ENCODE results near the gene TMEM43. TPM values are rescaled to one million over a fixed set of nuclear protein-coding genes. Genes with fewer than 3 reads are reported as not detected.
"Not testable (repeated sequence)": the region's sequence is repeated elsewhere in the genome, so short reads cannot be mapped to it uniquely, and the experiment has no call there.

Gene TMEM43, protein sequence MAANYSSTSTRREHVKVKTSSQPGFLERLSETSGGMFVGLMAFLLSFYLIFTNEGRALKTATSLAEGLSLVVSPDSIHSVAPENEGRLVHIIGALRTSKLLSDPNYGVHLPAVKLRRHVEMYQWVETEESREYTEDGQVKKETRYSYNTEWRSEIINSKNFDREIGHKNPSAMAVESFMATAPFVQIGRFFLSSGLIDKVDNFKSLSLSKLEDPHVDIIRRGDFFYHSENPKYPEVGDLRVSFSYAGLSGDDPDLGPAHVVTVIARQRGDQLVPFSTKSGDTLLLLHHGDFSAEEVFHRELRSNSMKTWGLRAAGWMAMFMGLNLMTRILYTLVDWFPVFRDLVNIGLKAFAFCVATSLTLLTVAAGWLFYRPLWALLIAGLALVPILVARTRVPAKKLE
- total RNA-seq: 100 to 1,000 TPM in 1 of 2 donors, 10 to 100 TPM in 1; 69.1 to 104 TPM
- 10 to 100 TPM; 44.3 to 79.9 TPM for polyA plus RNA-seq
- long read RNA-seq, donor 1, transcript TMEM43-201 (12 exons, 3,341 nt): major isoform, 22 of 29 reads
- long read RNA-seq, donor 1, partial matches to known transcripts: 7 of 29 reads
- long read RNA-seq, donor 1, other reads (novel, unspliced or antisense): 0 of 29 reads
- long read RNA-seq, donor 2, transcript TMEM43-201 (12 exons, 3,341 nt): major isoform, 6 of 6 reads
- long read RNA-seq, donor 2, partial matches to known transcripts: 0 of 6 reads
- long read RNA-seq, donor 2, other reads (novel, unspliced or antisense): 0 of 6 reads
- long read RNA-seq, donor 3, transcript TMEM43-201 (12 exons, 3,341 nt): major isoform, 6 of 6 reads
- long read RNA-seq, donor 3, partial matches to known transcripts: 0 of 6 reads
- long read RNA-seq, donor 3, other reads (novel, unspliced or antisense): 0 of 6 reads
- long read RNA-seq, donor 4, partial matches to known transcripts: 0 of 2 reads
- long read RNA-seq, donor 4, other reads (novel, unspliced or antisense): 0 of 2 reads
- long read RNA-seq, donor 5, transcript TMEM43-201 (12 exons, 3,341 nt): major isoform, 21 of 81 reads
- long read RNA-seq, donor 5, partial matches to known transcripts: 60 of 81 reads
- long read RNA-seq, donor 5, other reads (novel, unspliced or antisense): 0 of 81 reads

DNA sequence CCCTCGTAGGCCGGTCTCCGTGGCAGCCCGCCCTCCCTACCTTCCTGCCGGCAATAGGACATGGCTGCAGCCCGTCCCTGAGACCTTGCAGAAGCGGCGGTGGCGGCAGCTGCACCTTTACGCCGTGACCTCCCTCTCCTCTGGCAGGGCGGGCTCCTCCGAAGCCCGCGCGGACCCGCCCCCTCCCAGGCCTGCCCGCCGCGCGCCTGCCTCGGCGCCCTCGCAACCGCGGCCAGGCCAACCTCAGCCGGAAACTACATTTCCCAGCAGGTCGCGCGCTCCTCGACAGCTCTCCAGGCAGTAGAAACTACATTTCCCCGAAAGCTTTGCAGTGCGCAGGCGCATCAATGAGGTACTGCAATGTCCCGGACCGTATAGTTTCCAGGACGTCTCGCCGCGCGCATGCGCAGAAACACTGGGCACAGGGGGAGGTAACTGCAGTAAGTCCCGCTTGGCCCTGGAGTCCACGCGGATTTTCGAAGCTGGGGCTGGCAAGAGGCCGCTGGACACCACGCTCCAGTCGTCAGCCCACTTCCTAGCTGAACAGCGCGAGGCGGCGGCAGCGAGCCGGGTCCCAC lies at the start of gene TMEM43, which contains the start of gene CHCHD4:
TMEM43 (plus strand) TSS at position 438 of the 578 bp plus-strand sequence. CDS start 142 bp downstream, outside the sequence.
CHCHD4 (minus strand) TSS at position 256 of the 578 bp plus-strand sequence; CDS start at position 62, 194 bp downstream.
- TF ChIP-seq, protein P1, sequence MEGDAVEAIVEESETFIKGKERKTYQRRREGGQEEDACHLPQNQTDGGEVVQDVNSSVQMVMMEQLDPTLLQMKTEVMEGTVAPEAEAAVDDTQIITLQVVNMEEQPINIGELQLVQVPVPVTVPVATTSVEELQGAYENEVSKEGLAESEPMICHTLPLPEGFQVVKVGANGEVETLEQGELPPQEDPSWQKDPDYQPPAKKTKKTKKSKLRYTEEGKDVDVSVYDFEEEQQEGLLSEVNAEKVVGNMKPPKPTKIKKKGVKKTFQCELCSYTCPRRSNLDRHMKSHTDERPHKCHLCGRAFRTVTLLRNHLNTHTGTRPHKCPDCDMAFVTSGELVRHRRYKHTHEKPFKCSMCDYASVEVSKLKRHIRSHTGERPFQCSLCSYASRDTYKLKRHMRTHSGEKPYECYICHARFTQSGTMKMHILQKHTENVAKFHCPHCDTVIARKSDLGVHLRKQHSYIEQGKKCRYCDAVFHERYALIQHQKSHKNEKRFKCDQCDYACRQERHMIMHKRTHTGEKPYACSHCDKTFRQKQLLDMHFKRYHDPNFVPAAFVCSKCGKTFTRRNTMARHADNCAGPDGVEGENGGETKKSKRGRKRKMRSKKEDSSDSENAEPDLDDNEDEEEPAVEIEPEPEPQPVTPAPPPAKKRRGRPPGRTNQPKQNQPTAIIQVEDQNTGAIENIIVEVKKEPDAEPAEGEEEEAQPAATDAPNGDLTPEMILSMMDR (IDR thresholded peaks at IDR 0.05; ENCODE audit: control extremely low read depth, extremely low read depth): no peak
- peak; percentile 99 to 100 (median 99) for DNase-seq
- Histone ChIP-seq H3K4me3 (peak within 1 kb of the TSS; percentile 86), H3K9me3 (ENCODE audit: control insufficient read depth in 4 of 4, insufficient read depth in 3 of 4, low read length in 3 of 4) (no peaks in the 10 kb centered on the region), H3K4me1 (ENCODE audit: control insufficient read depth in 5 of 5, insufficient read depth in 5 of 5, low read length in 5 of 5) (peaks cover 7 to 29% (median 17%) of the 10 kb centered on the region in 5 donors), H3K27ac (ENCODE audit: low read depth in 1 of 2, low read length in 1 of 2) (peak within 1 kb of the TSS; percentile 97 to 98), H3K9ac (ENCODE audit: insufficient read depth in 1 of 2, low read length in 2 of 2) (peak within 1 kb of the TSS; percentile 69 to 82), H3K36me3 (ENCODE audit: control insufficient read depth in 4 of 4, insufficient read depth in 4 of 4, low read length in 4 of 4) (peaks cover 4 to 26% (median 7%) of the 10 kb centered on the region in 4 donors), H3K27me3 (ENCODE audit: control insufficient read depth in 3 of 3, insufficient read depth in 3 of 3, low read length in 2 of 3) (no peaks in the 10 kb centered on the region)
- WGBS, 2 donors: 0% methylated on average over 54 to 55 of the region's 55 CpGs
- ATAC-seq (ENCODE audit: insufficient read depth, low FRiP score): peak; percentile 84

DNA sequence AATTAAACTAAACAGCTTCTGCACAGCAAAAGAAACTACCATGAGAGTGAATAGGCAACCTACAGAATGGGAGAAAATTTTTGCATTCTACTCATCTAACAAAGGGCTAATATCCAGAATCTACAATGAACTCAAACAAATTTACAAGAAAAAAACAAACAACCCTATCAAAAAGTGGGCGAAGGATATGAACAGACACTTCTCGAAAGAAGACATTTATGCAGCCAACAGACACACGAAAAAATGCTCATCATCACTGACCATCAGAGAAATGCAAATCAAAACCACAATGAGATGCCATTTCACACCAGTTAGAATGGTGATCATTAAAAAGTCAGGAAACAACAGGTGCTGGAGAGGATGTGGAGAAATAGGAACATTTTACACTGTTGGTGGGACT lies 49.6 kb upstream of the TMEM43 start:
- not testable (repeated sequence) for H3K36me3 ChIP-seq (ENCODE audit: control insufficient read depth in 4 of 4, insufficient read depth in 4 of 4, low read length in 4 of 4); ATAC-seq (ENCODE audit: insufficient read depth, low FRiP score); H3K9ac ChIP-seq (ENCODE audit: insufficient read depth in 1 of 2, low read length in 2 of 2); H3K4me1 ChIP-seq (ENCODE audit: control insufficient read depth in 5 of 5, insufficient read depth in 5 of 5, low read length in 5 of 5); H3K4me3 ChIP-seq; H3K27ac ChIP-seq (ENCODE audit: low read depth in 1 of 2, low read length in 1 of 2); DNase-seq; H3K9me3 ChIP-seq (ENCODE audit: control insufficient read depth in 4 of 4, insufficient read depth in 3 of 4, low read length in 3 of 4); H3K27me3 ChIP-seq (ENCODE audit: control insufficient read depth in 3 of 3, insufficient read depth in 3 of 3, low read length in 2 of 3)
- WGBS, 2 donors: 80 to 89% methylated on average over 3 of the region's 3 CpGs

DNA sequence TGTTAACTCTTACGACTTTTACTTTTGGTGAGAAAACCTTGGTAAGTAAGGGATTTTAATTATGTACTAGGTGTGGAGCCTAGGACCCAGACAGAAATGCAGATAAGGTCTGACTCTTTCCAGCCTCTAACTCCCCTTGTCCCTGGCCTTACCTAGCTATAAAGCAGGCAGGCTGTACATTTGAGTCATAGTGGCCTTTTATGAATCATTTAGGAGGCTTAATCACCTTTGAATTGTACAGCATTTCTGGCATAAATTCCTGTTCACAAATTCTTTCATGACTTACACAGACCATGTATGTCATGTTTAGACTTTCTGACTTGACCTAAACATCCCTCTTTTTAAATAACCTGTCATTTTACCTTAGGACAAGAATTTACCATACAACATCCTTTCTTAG lies 47.5 kb upstream of the TMEM43 start:
- H3K9ac ChIP-seq (ENCODE audit: insufficient read depth in 1 of 2, low read length in 2 of 2): no peak overlapping the region
- H3K4me1 ChIP-seq (ENCODE audit: control insufficient read depth in 5 of 5, insufficient read depth in 5 of 5, low read length in 5 of 5): no peaks in the 10 kb centered on the region
- TF ChIP-seq, protein P1 (IDR thresholded peaks at IDR 0.05; ENCODE audit: control extremely low read depth, extremely low read depth): no peak
- peaks cover 0 to 3% (median 0%) of the 10 kb centered on the region in 4 donors for H3K9me3 ChIP-seq (ENCODE audit: control insufficient read depth in 4 of 4, insufficient read depth in 3 of 4, low read length in 3 of 4)
- DNase-seq (no peak), ATAC-seq (ENCODE audit: insufficient read depth, low FRiP score) (no peak)
- no peaks in the 10 kb centered on the region for H3K36me3 ChIP-seq (ENCODE audit: control insufficient read depth in 4 of 4, insufficient read depth in 4 of 4, low read length in 4 of 4)
- no peak overlapping the region for H3K27ac ChIP-seq (ENCODE audit: low read depth in 1 of 2, low read length in 1 of 2)
- H3K27me3 ChIP-seq (ENCODE audit: control insufficient read depth in 3 of 3, insufficient read depth in 3 of 3, low read length in 2 of 3): no peaks in the 10 kb centered on the region
- H3K4me3 ChIP-seq: no peak overlapping the region
- 90 to 95% methylated on average over 1 of the region's 1 CpG for WGBS, 2 donors

All from lung (tissue), 16 donors.